ENCODE measurements around the gene FOXP1.
A peak's percentile ranks its signal among the peaks of the same experiment; 100 is the strongest.
"Not testable (repeated sequence)": the region's sequence is repeated elsewhere in the genome, so short reads cannot be mapped to it uniquely, and the experiment has no call there.

FOXP1 gene

DNA sequence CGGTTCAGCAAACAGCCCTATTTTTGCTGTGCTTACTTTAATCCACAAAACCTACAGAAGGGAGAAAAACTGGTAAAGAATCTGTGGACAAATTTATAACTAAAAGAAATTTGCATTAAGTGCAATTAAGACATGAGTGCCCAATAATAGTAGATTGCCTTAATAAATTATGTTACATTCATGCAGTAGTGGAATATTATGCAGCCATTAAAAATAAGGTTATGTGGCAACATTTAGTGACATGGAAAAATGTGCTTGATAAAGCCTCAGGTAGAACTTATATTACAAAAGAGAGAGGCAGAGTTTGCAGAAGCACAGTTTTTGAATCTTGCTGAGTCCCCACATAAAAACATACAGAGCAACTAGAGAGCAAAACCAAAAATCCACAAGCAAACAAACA, 253.0 kb downstream of the FOXP1 start:
- no peak for DNase-seq (ENCODE audit: low read depth)

- no peak for DNase-seq (ENCODE audit: low read depth)
Observed at GRCh38 chr3:71329817-71330216, 253.7 kb downstream of the FOXP1 start.

- DNase-seq (ENCODE audit: low read depth): no peak
Observed at GRCh38 chr3:71328926-71329325, 254.6 kb downstream of the FOXP1 start.

DNA sequence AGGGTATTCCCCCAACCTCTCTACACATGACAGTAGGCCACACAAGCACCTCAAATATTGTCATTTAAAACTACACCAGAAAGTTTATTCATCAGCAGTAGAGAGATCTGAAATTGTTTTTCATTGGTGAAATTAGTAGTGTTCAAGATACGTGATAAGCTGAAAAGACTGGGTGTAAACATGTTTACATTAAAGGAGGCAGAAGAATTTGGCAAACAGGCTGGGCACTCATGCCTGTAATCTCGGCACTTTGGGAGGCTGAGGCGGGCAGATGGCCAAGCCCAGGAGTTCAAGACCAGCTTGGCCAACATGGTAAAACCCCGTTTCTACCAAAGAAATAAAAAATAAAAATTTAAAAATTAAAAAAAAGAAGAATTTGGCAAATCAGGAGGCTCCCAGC, 255.6 kb downstream of the FOXP1 start:
- DNase-seq (ENCODE audit: low read depth): no peak

DNA sequence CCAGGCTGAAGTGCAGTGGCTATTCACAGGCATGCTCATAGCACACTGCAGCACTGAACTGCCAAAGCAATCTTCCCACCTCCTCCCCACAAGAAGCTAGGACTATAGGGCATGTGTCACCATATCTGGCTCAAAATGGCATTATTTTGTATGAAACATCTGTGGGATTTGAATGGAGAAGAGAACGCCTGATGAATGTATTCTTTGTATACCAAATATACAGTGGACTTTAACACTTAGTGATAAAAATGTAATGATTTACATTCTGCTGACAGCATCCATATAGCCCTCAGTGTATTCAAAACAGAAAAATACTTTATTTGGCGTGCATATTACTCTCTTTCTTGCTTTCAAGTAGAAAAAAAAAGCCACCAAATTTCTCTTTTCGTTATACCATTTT, 257.8 kb downstream of the FOXP1 start:
- DNase-seq (ENCODE audit: low read depth): no peak

- not testable (repeated sequence) for DNase-seq (ENCODE audit: low read depth)
Observed at GRCh38 chr3:71324224-71324623, 259.3 kb downstream of the FOXP1 start.

DNA sequence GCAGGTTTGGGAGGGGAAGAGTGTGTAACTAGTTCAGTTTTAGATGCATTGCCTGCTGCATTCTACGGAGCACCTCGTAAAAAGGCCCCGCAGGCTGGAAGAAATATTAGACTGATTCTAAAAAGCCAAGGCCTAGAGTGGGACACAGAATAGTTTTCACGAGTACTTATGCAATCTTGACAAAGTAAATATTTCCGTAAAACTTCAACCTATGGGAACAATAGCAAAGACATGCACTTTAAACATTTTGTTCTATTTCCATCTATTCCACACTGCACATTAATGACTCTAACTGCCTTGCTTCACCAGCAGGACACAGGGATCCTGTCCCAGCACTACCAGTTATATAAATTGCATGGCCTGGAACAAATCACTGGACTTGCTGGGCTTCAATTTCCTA, 260.0 kb downstream of the FOXP1 start:
- DNase-seq (ENCODE audit: low read depth): no peak

DNA sequence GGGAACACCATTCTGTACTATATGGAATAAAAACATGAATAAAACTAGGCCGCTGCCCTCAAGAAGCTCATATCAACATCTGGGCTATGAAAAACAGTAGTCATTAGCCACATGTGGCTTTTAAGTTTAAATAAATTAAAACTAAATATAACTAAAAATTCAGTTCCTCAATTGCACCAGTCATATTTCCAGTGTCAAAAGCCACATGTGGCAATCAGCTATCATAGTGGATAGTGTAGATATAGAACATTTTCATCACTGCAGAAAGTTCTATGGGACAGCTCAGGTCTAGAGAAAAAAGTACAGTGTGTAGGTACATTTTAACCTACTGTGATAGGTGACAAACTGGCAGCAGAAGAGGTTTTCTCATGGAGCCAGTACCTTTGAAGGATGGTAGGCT, 261.4 kb downstream of the FOXP1 start:
- DNase-seq (ENCODE audit: low read depth): no peak

DNA sequence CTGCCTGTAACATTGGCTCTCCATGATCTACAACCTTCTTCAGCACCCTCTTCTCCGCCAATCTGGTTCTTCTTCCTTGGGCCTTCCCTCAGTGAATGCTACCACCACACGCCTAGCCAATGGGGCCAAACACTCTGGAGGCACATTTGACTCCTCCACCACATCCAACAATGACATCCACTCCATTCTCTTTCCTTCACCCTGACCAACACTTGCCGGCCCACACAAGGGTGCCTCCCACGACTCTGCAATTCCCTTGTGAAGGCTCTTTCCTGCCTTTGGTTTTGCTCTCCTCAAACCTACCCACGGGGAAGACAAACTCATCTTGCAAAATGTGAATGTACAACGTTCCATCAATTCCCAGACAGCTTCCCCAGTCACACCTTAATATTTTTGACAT, 263.8 kb downstream of the FOXP1 start:
- DNase-seq (ENCODE audit: low read depth): no peak

GRCh38 chr3:71318458-71318827, 265.1 kb downstream of the FOXP1 start:
- no peak for DNase-seq (ENCODE audit: low read depth)

DNA sequence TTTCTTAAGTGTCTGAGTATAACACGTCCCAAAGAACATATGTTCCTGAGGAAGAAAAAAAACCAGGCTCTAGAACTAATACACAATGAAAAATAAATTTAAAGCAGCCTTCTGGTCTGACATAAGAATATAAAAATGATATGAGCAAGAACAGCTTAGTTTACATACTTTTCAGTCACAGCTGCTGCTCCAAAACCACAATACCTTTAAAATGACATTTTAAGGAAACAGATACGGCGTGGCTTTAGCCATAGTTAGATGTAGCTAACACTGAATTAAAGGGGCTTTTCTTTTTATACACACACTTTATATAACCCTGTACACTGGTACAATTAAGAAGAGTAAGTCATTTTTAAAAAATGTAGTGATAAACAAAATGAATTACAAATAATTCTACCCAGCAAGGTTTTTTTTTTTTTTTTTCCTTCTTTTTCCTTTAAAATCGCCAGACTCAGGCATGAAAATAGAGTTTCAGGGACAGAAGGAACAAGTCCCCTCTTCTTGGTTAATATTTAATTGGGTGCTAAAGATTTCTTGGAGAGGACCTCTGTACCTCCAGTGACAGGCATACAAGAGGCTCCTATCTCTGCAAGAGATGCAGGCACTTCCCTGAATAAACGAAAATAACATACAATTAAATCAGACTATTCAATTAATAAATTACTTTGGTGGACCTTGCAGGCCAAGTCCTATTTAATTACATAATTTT, 265.6 kb downstream of the FOXP1 start:
- no peak for DNase-seq (ENCODE audit: low read depth)

DNA sequence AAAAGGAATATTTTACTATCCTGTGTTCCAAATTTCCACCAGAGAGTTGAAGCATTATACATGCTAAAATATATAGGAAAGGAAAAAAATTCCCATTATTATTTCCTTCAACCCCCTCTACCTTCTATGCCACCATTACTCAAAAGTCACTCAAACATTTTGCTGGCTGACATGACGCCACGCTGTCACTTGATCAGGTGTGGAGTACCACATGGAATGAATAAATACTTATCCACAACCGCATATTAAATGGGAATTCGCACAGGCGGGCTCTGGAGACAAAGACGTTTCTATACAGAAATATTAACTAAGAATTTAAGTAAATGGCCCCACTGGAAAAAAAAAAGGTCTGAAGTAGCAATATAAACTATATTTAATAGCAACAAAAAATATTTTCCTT, 266.4 kb downstream of the FOXP1 start:
- no peak for DNase-seq (ENCODE audit: low read depth)

- no peak for DNase-seq (ENCODE audit: low read depth)
Observed at GRCh38 chr3:71316066-71316777, 267.3 kb downstream of the FOXP1 start.

- no peak for DNase-seq (ENCODE audit: low read depth)
Observed at GRCh38 chr3:71315431-71315830, 268.1 kb downstream of the FOXP1 start.

GRCh38 chr3:71313844-71314243, 269.7 kb downstream of the FOXP1 start:
- DNase-seq (ENCODE audit: low read depth): no peak

DNA sequence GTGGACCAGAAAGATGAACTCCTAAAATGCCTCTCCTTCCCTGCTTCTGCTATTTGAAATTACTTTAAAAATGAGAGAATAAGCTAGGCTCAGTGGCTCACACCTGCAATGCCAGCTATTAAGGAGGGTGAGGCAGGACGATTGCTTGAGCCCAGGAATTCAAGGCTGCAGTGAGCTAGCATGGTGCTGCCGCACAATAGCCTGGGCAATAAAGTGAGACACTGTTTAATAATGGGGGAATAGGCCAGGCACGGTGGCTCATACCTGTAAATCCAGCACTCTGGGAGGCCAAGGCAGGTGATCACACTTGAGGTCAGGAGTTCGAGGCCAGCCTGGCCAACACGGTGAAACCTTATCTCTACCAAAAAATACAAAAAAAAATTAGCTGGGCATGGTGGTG, 271.1 kb downstream of the FOXP1 start:
- no peak for DNase-seq (ENCODE audit: low read depth)

DNA sequence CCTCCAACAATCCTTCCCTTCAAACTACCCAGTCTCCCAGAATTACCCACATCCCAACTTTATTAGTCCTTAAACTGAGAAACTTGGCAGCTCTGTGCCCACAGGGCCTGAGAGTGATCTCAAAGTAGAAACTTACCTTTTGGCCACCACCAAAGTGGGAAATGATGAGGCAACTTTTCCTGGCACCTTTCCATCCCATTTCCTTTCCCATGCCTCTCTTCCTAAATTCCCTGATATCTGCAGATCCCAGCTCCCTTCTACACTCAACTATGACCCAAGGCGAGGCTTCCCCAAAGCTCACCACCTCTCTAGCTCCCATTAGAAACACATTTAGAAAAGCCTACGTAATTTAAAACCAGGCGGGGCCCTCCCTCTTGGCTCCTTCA, 271.9 kb downstream of the FOXP1 start:
- DNase-seq (ENCODE audit: low read depth): no peak

DNA sequence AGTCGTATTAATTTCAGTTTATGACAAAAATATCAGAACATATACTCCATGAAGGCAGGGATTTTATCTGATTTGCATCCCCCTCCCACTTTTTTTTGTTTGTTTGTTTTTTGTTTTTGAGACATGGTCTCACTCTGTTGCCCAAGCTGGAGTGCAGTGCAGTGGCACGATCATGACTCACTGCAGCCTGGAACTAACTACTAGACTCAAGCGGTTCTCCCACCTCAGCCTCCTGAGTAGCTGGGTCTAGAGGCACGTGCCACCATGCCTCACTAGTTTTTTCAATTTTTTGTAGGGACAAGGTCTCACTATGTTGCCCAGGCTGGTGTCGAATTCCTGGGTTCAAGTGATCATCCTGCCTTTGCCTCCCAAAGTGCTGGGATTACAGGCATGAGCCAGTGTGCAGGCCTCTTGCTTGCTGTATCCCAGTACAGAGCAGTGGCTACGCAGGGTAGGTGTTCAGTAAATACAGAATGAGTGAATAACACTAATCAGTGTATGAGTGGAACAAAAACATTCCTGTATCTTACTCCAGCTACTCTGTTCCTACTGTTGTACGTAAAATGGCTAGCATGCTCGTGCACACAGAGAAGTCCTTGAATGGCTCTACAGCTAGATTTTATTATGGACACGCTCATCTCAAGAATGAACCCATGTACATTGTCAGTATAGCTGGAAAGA, 272.4 kb downstream of the FOXP1 start:
- DNase-seq (ENCODE audit: low read depth): no peak

DNA sequence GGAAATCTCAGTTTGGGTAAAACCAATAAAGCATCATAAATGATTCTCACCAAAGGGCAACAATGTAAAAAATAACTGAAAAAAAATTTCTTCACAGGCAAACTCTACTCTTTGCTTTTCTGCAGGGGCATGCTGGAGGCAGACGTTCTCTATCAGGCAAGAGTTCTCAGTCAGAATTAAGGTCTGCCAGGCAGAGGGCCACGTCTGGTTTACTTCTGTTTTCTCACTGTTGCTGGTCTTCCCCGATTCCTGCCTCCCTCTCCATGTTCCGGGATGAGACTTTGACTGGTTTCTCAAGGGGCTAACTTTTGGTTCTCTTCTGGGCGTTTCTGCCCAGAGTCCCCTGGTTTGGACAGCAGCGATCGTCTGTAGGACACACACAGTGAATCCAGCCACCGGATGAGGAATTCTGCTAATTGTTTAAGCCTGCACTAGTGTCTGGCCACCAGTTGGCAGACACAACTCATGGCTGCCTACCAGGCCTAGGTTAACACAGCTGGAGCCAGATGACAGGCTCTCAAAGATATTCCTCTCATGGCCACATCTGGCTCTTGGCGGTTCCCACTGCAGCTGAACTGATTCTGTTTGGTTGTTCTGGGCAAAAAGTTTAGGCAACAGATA, 273.1 kb downstream of the FOXP1 start:
- peak; percentile 52 for DNase-seq (ENCODE audit: low read depth)

DNA sequence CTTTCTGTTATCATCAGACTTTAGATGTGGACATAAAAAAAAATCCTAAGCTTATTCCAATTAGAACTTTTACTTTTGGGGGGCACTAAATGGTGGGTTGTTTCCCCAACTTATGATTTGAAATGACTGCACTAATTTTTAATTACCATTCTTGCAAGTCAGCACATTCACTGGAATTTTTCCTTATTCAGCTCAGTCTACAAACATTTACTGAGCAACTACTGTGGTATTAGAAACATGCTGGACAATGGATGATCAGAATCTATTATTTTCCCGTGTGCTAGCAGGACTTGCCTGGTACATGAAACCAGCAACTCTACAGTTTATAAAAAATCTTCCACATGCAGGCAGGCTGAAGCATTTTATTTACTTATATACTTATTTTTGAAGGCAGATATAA, 273.6 kb downstream of the FOXP1 start:
- no peak for DNase-seq (ENCODE audit: low read depth)

GRCh38 chr3:71309342-71309741, 274.2 kb downstream of the FOXP1 start:
- DNase-seq (ENCODE audit: low read depth): no peak

GRCh38 chr3:71308836-71309235, 274.7 kb downstream of the FOXP1 start:
- no peak for DNase-seq (ENCODE audit: low read depth)

Data from stromal cell of bone marrow (primary cell).